Activated CD8-positive, alpha-beta memory T cell treated with anti-CD3 and anti-CD28 coated beads, Interleukin-2, amount 10 ng/mL, durations not matched to agents 7 days and 5 days (primary cell): Measurements from ENCODE around the gene PTPRD. TPM values are rescaled to one million over a fixed set of nuclear protein-coding genes. Genes with fewer than 3 reads are reported as not detected.

Experiments used
- ATAC-seq: fragments of 150-1000 bp; cut with Tn5 transposase; one replicate; pipeline ENCODE4 v1.10.0; 2021; ENCODE audit warnings: moderate library complexity
- CTCF ChIA-PET: fragments of 350-600 bp; sonication (Branson Sonifier 250); formaldehyde crosslinking; loops from one replicate; lab custom pipeline; 2021; ENCODE audit warnings: antibody characterized with exemption; lab: Charles Lee
- DNase-seq: peaks from one replicate; pipeline ENCODE4 v3.0.0-alpha.2; 2020
- H3K27ac Mint-ChIP-seq: one replicate; pipeline ENCODE4 v1.8.0; 2021; ENCODE audit warnings: mild to moderate bottlenecking, mixed read lengths
- H3K27me3 Mint-ChIP-seq: one replicate; pipeline ENCODE4 v1.8.0; 2021; ENCODE audit warnings: mixed read lengths
- H3K36me3 Mint-ChIP-seq: one replicate; pipeline ENCODE4 v1.8.0; 2021; ENCODE audit warnings: mild to moderate bottlenecking, mixed read lengths
- H3K4me1 Mint-ChIP-seq: one replicate; pipeline ENCODE4 v1.8.0; 2021; ENCODE audit warnings: mixed read lengths
- H3K4me3 Mint-ChIP-seq: one replicate; pipeline ENCODE4 v1.8.0; 2021; ENCODE audit warnings: mild to moderate bottlenecking, moderate library complexity, mixed read lengths
- H3K9me3 Mint-ChIP-seq: one replicate; pipeline ENCODE4 v1.8.0; 2022; ENCODE audit warnings: low read depth, mixed read lengths
- total RNA-seq, 2 experiments: library from RNA; stranded (reverse); gene quantifications; one replicate each; pipeline ENCODE4 v1.2.3, GENCODE V29; 2021

The PTPRD gene
- under 1 TPM in 1 of 2 experiments, not detected in 1; 0.07 TPM for total RNA-seq

GRCh38 chr9:10612641-10613398 lies at the start of gene PTPRD:
Gene PTPRD, minus strand, starts transcription at chr9:10613002.
- no peak within 1 kb of the TSS for H3K27ac Mint-ChIP-seq
- no peaks in the 10 kb centered on the region for H3K9me3 Mint-ChIP-seq
- H3K4me1 Mint-ChIP-seq: peaks cover 2% of the 10 kb centered on the region
- no peak for DNase-seq
- peaks cover 27% of the 10 kb centered on the region for H3K27me3 Mint-ChIP-seq
- peaks cover 2% of the 10 kb centered on the region for H3K36me3 Mint-ChIP-seq
- ATAC-seq: peak; percentile 57
- peak within 1 kb of the TSS; percentile 39 for H3K4me3 Mint-ChIP-seq
- CTCF ChIA-PET: no interaction called here

- CTCF ChIA-PET: no interaction called here
- H3K9me3 Mint-ChIP-seq: peaks cover 4% of the 10 kb centered on the region
- no peaks in the 10 kb centered on the region for H3K27me3 Mint-ChIP-seq
- H3K4me3 Mint-ChIP-seq: no peak overlapping the region
- no peak for DNase-seq
- H3K27ac Mint-ChIP-seq: no peak overlapping the region
- no peaks in the 10 kb centered on the region for H3K36me3 Mint-ChIP-seq
- no peak for ATAC-seq
- H3K4me1 Mint-ChIP-seq: no peaks in the 10 kb centered on the region
These were observed 49.2 kb upstream of the PTPRD start for GRCh38 chr9:10661994-10662393.

DNA sequence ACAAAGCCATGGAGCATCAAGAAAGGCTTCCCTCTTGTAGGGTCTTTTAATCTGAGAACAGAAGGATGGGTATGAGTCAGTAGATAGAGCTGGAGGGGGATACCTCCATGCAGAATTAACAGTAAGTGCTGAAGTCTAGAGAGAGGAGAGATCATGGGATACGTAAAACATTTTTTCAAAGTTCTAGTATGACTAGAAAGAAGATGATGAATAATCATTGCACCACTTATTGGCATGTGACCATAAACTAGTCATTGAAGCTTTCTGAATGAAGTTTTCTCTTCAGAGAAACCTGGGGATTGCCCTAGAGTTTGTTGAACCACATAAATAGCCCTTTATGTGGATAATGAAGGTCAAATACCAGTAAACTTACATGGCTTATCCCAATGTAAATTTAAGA lies 48.6 kb upstream of the PTPRD start:
- H3K9me3 Mint-ChIP-seq: peaks cover 7% of the 10 kb centered on the region

DNA sequence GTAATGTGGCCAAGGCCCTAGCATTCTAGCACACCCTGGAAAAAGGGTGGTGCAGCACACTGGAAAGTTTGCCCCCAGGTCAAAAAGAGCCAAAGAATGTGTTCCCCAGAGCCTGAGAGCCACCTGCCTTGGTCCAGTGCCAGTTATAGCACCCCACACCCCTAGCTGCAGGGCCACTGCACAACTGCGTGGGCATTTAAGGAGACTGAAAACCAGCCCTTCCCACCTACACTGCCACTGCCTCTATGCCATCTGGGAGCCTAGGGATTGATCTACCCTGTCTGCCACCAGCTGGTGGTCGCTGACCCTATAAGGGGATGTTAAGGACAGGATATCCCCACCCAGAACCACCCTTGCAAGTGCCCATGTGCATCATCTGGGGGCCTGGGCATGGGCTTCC lies 38.2 kb upstream of the PTPRD start:
- H3K4me3 Mint-ChIP-seq: no peak overlapping the region
- no peaks in the 10 kb centered on the region for H3K27me3 Mint-ChIP-seq
- no peak overlapping the region for H3K27ac Mint-ChIP-seq
- no peak for ATAC-seq
- no peaks in the 10 kb centered on the region for H3K36me3 Mint-ChIP-seq
- DNase-seq: no peak
- H3K4me1 Mint-ChIP-seq: no peaks in the 10 kb centered on the region
- H3K9me3 Mint-ChIP-seq: peaks cover 12% of the 10 kb centered on the region
- CTCF ChIA-PET: no interaction called here

More for the DNA sequence above, 48.6 kb upstream of the PTPRD start:
- ATAC-seq: no peak
- no peak overlapping the region for H3K4me3 Mint-ChIP-seq
- H3K4me1 Mint-ChIP-seq: no peaks in the 10 kb centered on the region
- CTCF ChIA-PET: no interaction called here
- DNase-seq: no peak
- H3K27ac Mint-ChIP-seq: no peak overlapping the region
- no peaks in the 10 kb centered on the region for H3K36me3 Mint-ChIP-seq
- no peaks in the 10 kb centered on the region for H3K27me3 Mint-ChIP-seq

GRCh38 chr9:10649076-10649475 lies 36.3 kb upstream of the PTPRD start:
- ATAC-seq (no peak), DNase-seq (no peak)
- no peaks in the 10 kb centered on the region for H3K4me1 Mint-ChIP-seq
- H3K27me3 Mint-ChIP-seq: no peaks in the 10 kb centered on the region
- CTCF ChIA-PET: no interaction called here
- H3K27ac Mint-ChIP-seq: no peak overlapping the region
- no peaks in the 10 kb centered on the region for H3K36me3 Mint-ChIP-seq
- no peak overlapping the region for H3K4me3 Mint-ChIP-seq
- peaks cover 10% of the 10 kb centered on the region for H3K9me3 Mint-ChIP-seq

GRCh38 chr9:10633785-10634184 lies 21.0 kb upstream of the PTPRD start:
- CTCF ChIA-PET: no interaction called here
- no peak overlapping the region for H3K4me3 Mint-ChIP-seq
- H3K4me1 Mint-ChIP-seq: no peaks in the 10 kb centered on the region

GRCh38 chr9:10614196-10614800 lies 1.5 kb upstream of the PTPRD start:
- Mint-ChIP-seq H3K27ac (no peak overlapping the region), H3K4me3 (no peak overlapping the region), H3K27me3 (peaks cover 27% of the 10 kb centered on the region), H3K9me3 (no peaks in the 10 kb centered on the region), H3K4me1 (peaks cover 2% of the 10 kb centered on the region), H3K36me3 (peaks cover 2% of the 10 kb centered on the region)
- CTCF ChIA-PET: no interaction called here
- ATAC-seq: no peak
- no peak for DNase-seq

More at GRCh38 chr9:10633785-10634184, 21.0 kb upstream of the PTPRD start:
- Mint-ChIP-seq H3K9me3 (peaks cover 6% of the 10 kb centered on the region), H3K27ac (no peak overlapping the region), H3K27me3 (no peaks in the 10 kb centered on the region), H3K36me3 (no peaks in the 10 kb centered on the region)
- DNase-seq (no peak), ATAC-seq (no peak)

DNA sequence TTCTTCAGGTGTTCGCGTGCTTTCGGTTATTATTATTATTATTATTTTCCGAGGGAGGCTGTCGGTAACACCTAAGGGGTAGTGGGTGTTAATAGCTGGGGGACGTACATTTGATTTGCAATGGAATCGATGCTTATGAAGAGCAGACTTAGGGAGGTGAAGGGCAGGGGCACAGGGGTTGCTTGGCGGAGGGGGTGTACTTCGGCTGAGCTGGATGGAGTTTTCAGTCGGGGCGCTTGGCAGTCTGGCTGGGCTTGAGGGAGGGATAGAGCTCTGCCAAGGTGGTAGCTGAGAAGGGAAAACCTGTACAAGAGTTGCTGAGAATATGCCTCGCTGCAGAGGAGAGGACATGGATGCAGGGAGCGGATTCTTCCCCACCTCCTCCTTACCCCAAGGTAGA lies 617 bp upstream of the PTPRD start:
- H3K27ac Mint-ChIP-seq: no peak overlapping the region
- DNase-seq: no peak
- H3K9me3 Mint-ChIP-seq: no peaks in the 10 kb centered on the region
- H3K36me3 Mint-ChIP-seq: peaks cover 2% of the 10 kb centered on the region
- H3K27me3 Mint-ChIP-seq: peaks cover 27% of the 10 kb centered on the region
- no peak overlapping the region for H3K4me3 Mint-ChIP-seq
- CTCF ChIA-PET: no interaction called here
- no peak for ATAC-seq
- H3K4me1 Mint-ChIP-seq: peaks cover 2% of the 10 kb centered on the region

DNA sequence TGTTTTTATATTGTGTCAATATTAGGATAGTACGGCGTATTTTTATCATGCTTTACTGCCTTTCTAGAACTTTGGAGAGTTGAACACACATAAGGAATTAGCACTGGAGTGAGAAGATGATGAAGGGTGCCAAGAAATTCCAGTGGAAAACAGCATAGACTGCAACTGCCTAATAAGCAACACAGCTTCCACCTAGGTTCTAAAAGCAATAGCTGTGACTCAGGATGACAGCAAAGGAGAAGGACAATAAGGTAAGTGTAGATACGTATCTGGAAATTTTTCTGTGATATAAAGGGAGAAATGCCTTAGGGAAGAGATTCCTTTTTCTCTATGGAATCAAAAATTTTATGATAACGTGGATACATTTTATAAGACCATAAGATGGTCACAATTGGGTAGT lies 7.4 kb downstream of the PTPRD start:
- Mint-ChIP-seq H3K9me3 (no peaks in the 10 kb centered on the region), H3K36me3 (no peaks in the 10 kb centered on the region), H3K27ac (no peak overlapping the region), H3K27me3 (no peaks in the 10 kb centered on the region), H3K4me3 (no peak overlapping the region), H3K4me1 (no peaks in the 10 kb centered on the region)
- DNase-seq (no peak), ATAC-seq (no peak)
- CTCF ChIA-PET: no interaction called here

- DNase-seq: no peak
- H3K9me3 Mint-ChIP-seq: peaks cover 2% of the 10 kb centered on the region
- no peak overlapping the region for H3K27ac Mint-ChIP-seq
- CTCF ChIA-PET: no interaction called here
- ATAC-seq: no peak
- H3K27me3 Mint-ChIP-seq: no peaks in the 10 kb centered on the region
- no peak overlapping the region for H3K4me3 Mint-ChIP-seq
- no peaks in the 10 kb centered on the region for H3K36me3 Mint-ChIP-seq
- H3K4me1 Mint-ChIP-seq: no peaks in the 10 kb centered on the region
These were observed 7.9 kb downstream of the PTPRD start for GRCh38 chr9:10604927-10605326.

DNA sequence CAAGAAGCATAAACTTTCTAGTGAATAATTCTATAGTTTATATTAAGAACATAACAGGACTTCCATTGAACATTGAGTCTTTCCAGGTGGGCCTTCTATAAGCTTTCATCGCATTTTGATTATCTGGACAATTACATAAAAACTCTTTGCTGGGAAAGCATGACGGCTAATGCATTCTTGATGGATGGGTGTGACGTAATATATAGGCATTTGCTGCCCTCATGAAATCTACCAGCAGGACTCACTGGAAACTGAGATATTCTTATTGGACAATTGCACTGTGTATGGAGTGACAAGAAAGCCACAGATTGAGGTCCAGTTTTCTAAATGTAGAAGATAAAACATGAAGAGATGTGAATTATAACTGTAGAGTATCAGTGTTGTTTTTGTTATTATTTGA lies 15.0 kb downstream of the PTPRD start:
- CTCF ChIA-PET: no interaction called here
- Mint-ChIP-seq H3K36me3 (no peaks in the 10 kb centered on the region), H3K27ac (no peak overlapping the region), H3K4me1 (no peaks in the 10 kb centered on the region), H3K27me3 (no peaks in the 10 kb centered on the region), H3K9me3 (peaks cover 4% of the 10 kb centered on the region), H3K4me3 (no peak overlapping the region)
- no peak for ATAC-seq
- no peak for DNase-seq

DNA sequence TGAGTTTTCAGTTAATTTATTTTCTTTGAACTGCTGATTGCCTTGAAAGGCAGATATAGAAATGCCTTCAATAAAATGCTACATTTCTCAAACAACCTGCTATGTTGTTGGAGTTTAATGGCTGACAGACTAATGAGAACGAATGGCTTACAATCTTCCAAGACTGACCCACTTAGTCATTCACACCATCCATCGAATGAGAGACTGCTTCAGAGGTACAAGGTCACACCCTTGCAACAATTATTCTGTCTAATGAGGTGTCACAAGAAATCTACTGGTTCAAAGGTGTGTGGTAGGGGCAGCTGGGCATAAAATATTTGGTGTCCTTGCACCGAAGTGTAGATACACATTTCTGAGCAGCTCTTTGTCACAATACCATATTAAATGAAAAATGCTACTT lies 18.3 kb downstream of the PTPRD start:
- H3K27me3 Mint-ChIP-seq: no peaks in the 10 kb centered on the region
- no peak overlapping the region for H3K4me3 Mint-ChIP-seq
- no peaks in the 10 kb centered on the region for H3K36me3 Mint-ChIP-seq
- no peak overlapping the region for H3K27ac Mint-ChIP-seq
- DNase-seq (no peak), ATAC-seq (no peak)
- H3K9me3 Mint-ChIP-seq: peaks cover 2% of the 10 kb centered on the region
- no peaks in the 10 kb centered on the region for H3K4me1 Mint-ChIP-seq
- CTCF ChIA-PET: no interaction called here

DNA sequence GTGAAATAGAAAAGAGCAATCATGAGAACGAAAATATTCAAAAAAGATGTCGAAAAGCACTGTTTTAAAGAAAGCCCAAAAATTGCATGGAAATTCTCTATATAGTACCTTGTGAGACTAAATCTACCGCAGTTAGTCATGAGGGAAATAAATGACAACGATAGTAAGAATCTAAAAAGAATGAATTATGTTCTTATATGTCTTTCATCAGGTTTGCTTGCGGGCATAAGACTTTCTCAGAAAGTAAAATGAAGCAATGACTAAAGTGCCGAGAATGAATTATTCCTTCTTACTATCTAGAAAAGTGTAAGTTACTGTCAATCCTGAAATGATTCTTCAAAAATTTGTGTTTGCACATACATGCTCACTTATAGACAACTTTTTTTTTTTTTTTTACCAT lies 26.4 kb downstream of the PTPRD start:
- CTCF ChIA-PET: no interaction called here
- ATAC-seq (no peak), DNase-seq (no peak)
- peaks cover 10% of the 10 kb centered on the region for H3K9me3 Mint-ChIP-seq
- H3K36me3 Mint-ChIP-seq: no peaks in the 10 kb centered on the region
- H3K27me3 Mint-ChIP-seq: no peaks in the 10 kb centered on the region
- H3K27ac Mint-ChIP-seq: no peak overlapping the region
- H3K4me1 Mint-ChIP-seq: no peaks in the 10 kb centered on the region
- H3K4me3 Mint-ChIP-seq: no peak overlapping the region

DNA sequence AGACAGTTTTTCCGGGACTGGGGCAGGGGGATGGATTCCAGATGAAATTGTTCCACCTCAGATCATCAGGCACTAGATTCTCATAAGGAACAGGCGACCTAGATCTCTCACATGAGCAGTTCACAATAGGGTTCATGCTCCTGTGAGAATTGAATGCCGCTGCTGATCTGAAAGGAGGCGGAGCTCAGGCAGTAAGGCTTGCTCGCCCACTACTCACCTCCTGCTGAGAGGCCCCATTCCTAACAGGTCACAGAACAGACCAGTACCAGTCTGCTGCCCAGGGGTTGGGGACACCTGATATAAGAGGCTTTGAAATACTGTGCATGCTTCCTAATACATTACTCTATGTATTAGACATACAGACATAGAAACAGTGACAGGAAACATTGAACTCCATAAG lies 41.1 kb downstream of the PTPRD start:
- Mint-ChIP-seq H3K27me3 (no peaks in the 10 kb centered on the region), H3K4me1 (no peaks in the 10 kb centered on the region), H3K9me3 (peaks cover 9% of the 10 kb centered on the region), H3K4me3 (no peak overlapping the region), H3K27ac (no peak overlapping the region), H3K36me3 (no peaks in the 10 kb centered on the region)
- CTCF ChIA-PET: no interaction called here
- ATAC-seq (no peak), DNase-seq (no peak)
